Measurements from ENCODE around the gene CACNA1E.

The CACNA1E gene

DNA sequence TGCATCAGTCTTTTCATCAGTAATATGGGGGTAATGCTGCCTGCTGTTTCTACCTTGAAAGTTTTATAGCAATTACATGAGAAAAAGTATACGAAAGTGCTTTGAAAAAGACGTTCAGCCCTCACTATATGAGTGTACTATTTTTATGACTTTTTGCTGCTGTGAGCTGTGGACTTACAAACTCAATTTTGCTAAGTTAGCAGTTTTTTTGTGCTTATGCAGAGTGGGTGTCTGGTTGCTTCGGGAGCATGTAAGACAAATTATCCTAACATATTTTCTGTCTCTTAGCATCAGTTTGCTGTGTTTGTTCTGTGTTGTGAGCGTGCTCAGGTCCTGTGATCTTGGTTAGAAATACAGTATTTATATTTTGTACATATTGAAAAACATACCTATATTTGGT lies 109.7 kb downstream of the CACNA1E start:
- H3K36me3 ChIP-seq: no peaks in the 10 kb centered on the region
- H3K4me1 ChIP-seq: no peaks in the 10 kb centered on the region

DNA sequence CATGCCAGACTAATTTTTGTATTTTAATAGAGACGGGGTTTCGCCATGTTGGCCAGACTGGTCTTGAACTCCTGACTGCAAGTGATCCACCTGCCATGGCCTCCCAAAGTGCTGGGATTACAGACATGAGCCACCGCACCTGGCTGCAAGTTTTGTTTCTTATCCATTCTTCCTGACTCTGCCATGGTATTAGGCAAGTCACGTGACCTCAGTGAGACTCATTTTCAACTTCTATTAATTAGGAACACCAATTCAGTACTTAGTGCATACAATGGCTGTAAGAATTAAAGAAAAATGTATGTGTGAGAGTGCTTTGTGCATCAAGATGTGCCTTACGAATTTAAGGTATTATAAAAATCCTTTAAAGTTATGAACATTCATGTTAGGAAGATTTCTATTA lies 111.2 kb downstream of the CACNA1E start:
- no peaks in the 10 kb centered on the region for H3K36me3 ChIP-seq
- H3K9me3 ChIP-seq: no peaks in the 10 kb centered on the region
- no peaks in the 10 kb centered on the region for H3K4me1 ChIP-seq
- H3K4me3 ChIP-seq (ENCODE audit: low read depth, low read length): no peak overlapping the region
- TF ChIP-seq CTCF (IDR thresholded peaks at IDR 0.05; ENCODE audit: low read depth, low read length): no peak
- 0 out of 2 replicates have a peak, but pooled peaks cover 2% of the 10 kb centered on the region for H3K27me3 ChIP-seq
- no peak for DNase-seq

More for the DNA sequence above, 109.7 kb downstream of the CACNA1E start:
- no peaks in the 10 kb centered on the region for H3K9me3 ChIP-seq
- no peak for TF ChIP-seq CTCF (IDR thresholded peaks at IDR 0.05; ENCODE audit: low read depth, low read length)
- 0 out of 2 replicates have a peak, but pooled peaks cover 2% of the 10 kb centered on the region for H3K27me3 ChIP-seq
- H3K4me3 ChIP-seq (ENCODE audit: low read depth, low read length): no peak overlapping the region
- DNase-seq: no peak

DNA sequence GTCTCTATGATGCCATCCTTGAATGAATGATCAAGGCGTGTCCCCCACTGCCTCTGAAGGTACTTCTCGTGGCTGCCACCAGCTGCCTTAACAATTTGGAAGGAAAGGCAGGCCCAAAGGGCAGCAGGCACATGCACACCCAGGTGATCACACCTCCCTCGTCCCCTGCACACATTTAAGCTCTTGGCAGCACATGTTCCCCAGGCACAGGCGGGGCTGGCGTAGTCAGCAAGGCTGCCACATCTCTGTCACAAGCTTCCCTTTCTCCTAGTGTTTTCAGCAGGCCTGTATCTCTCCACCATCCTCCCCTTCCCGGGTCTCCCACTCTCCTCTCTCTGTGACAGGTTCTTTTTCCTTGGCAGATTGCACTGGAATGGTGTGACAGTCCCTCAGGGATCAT lies 111.9 kb downstream of the CACNA1E start:
- H3K4me1 ChIP-seq: no peaks in the 10 kb centered on the region
- no peak overlapping the region for H3K4me3 ChIP-seq (ENCODE audit: low read depth, low read length)
- no peak for TF ChIP-seq CTCF (IDR thresholded peaks at IDR 0.05; ENCODE audit: low read depth, low read length)
- DNase-seq: no peak
- H3K36me3 ChIP-seq: no peaks in the 10 kb centered on the region
- no peaks in the 10 kb centered on the region for H3K9me3 ChIP-seq
- H3K27me3 ChIP-seq: 0 out of 2 replicates have a peak, but pooled peaks cover 2% of the 10 kb centered on the region

GRCh38 chr1:181601186-181601950 lies 118.1 kb downstream of the CACNA1E start:
- no peaks in the 10 kb centered on the region for H3K27me3 ChIP-seq
- H3K4me1 ChIP-seq: no peaks in the 10 kb centered on the region
- TF ChIP-seq CTCF (IDR thresholded peaks at IDR 0.05; ENCODE audit: low read depth, low read length): no peak
- no peaks in the 10 kb centered on the region for H3K36me3 ChIP-seq
- no peaks in the 10 kb centered on the region for H3K9me3 ChIP-seq
- DNase-seq: no peak
- H3K4me3 ChIP-seq (ENCODE audit: low read depth, low read length): no peak overlapping the region

DNA sequence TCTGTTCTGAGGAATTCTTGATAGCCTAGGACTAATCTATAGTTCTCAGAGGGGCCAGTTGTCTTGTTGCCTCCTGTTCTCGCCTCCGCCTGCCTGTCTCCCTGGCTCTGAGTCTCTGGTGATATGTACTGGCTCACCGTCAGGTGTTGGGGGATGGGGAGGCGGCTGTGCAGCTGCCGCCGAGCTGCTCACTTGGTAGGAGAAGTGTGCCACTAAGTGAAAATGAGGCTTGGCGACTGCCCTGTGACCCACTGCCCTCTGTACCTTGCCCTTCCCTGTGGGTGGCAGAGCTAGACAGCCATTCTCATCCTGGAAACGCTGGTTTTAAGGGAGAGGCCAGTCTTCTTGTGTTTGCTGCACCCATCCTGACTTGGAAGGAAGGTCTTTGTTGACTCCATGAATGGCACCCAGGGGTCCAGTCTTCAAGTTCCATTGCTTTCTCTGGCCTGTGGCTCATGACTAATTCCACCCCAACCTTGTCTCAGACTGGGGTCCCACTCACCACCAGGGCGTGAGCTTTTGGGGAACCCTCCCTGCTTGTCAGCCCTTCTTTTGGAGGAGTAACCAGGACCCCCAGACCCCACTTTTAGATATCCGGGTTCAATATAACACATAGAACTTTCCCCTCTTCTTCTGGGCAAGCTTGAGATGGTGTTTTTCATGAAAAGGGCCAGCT lies 120.6 kb downstream of the CACNA1E start:
- Histone ChIP-seq H3K27me3 (no peaks in the 10 kb centered on the region), H3K36me3 (no peaks in the 10 kb centered on the region), H3K4me1 (no peaks in the 10 kb centered on the region), H3K4me3 (ENCODE audit: low read depth, low read length) (no peak overlapping the region), H3K9me3 (no peaks in the 10 kb centered on the region)
- TF ChIP-seq CTCF (IDR thresholded peaks at IDR 0.05; ENCODE audit: low read depth, low read length): no peak
- DNase-seq: no peak

Measured in BE2C (cell line).